HEK293 (cell line): ENCODE measurements around the gene DNAH5.

Experiments used
- CTCF ChIA-PET: fragments of 350-600 bp; formaldehyde crosslinking; extraction: SDS; loops from one replicate; lab custom pipeline; 2021; ENCODE audit warnings: antibody characterized with exemption; lab: Yijun Ruan, JAX
- POLR2A ChIA-PET: fragments of 300-600 bp; formaldehyde crosslinking; extraction: SDS; loops from one replicate; lab custom pipeline; 2020; ENCODE audit warnings: antibody characterized with exemption, inconsistent platforms; lab: Yijun Ruan, JAX
- H3K27ac ChIP-seq: fragments of 200-500 bp; sonication (Bioruptor generic); 2 replicates; pipeline ENCODE4 v1.5.1; 2014; ENCODE audit warnings: low read depth, low read length, control low read depth, inconsistent platforms; ENCODE audit errors: extremely low read depth
- H3K36me3 ChIP-seq, 2 experiments: fragments of 200-500 bp in 1 of 2; sonication (Bioruptor generic) in 1 of 2; 1 replicate in 1 of 2; 2 replicates in 1 of 2; pipeline ENCODE4 v1.5.1; 2014 to 2017; ENCODE audit warnings: inconsistent platforms in 2 of 2, low read length in 2 of 2; ENCODE audit not compliant: control insufficient read depth in 2 of 2, insufficient read depth in 1 of 2
- H3K4me1 ChIP-seq: fragments of 200-500 bp; sonication (Bioruptor generic); 2 replicates; pipeline ENCODE4 v1.5.1; 2014; ENCODE audit warnings: mild to moderate bottlenecking, low read length, inconsistent platforms; ENCODE audit not compliant: control insufficient read depth, insufficient read depth
- H3K4me3 ChIP-seq: 2 replicates; pipeline ENCODE4 v1.5.1; 2011; ENCODE audit warnings: low read depth, mild to moderate bottlenecking, control low read depth, low read length, moderate library complexity
- H3K9me3 ChIP-seq: fragments of 200-500 bp; sonication (Bioruptor generic); 2 replicates; pipeline ENCODE4 v1.5.1; 2014; ENCODE audit warnings: low read depth, low read length, inconsistent platforms; ENCODE audit not compliant: control insufficient read depth, insufficient read depth
- GLI4 ChIP-seq: fragments of 450-650 bp; formaldehyde crosslinking; IDR thresholded peaks from 2 replicates; pipeline ENCODE4 v1.5.1; 2016; ENCODE audit warnings: missing biosample characterization, missing genetic modification characterization
- GLIS2 ChIP-seq: fragments of 450-650 bp; formaldehyde crosslinking; IDR thresholded peaks from 2 replicates; pipeline ENCODE4 v1.5.1; 2016; ENCODE audit warnings: missing biosample characterization, missing genetic modification characterization
- HOXA7 ChIP-seq: sonication (generic); formaldehyde crosslinking; IDR thresholded peaks from 2 replicates; pipeline ENCODE4 v1.8.1; 2022; ENCODE audit warnings: missing genetic modification reagents, borderline replicate concordance
- KLF16 ChIP-seq: fragments of 450-650 bp; formaldehyde crosslinking; IDR thresholded peaks from 2 replicates; pipeline ENCODE4 v1.5.1; 2017; ENCODE audit warnings: missing biosample characterization, missing genetic modification characterization
- MZF1 ChIP-seq: fragments of 450-650 bp; formaldehyde crosslinking; IDR thresholded peaks from 2 replicates; pipeline ENCODE4 v1.5.1; 2017; ENCODE audit warnings: missing biosample characterization, missing genetic modification characterization, borderline replicate concordance
- PRDM4 ChIP-seq: fragments of 450-650 bp; formaldehyde crosslinking; IDR thresholded peaks from 2 replicates; pipeline ENCODE4 v1.5.1; 2017; ENCODE audit warnings: missing biosample characterization, missing genetic modification characterization
- TSHZ1 ChIP-seq: fragments of 450-650 bp; formaldehyde crosslinking; IDR thresholded peaks from 2 replicates; pipeline ENCODE4 v1.5.1; 2016; ENCODE audit warnings: missing biosample characterization, missing genetic modification characterization, borderline replicate concordance
- ZNF280C ChIP-seq: fragments of 450-650 bp; formaldehyde crosslinking; IDR thresholded peaks from 2 replicates; pipeline ENCODE4 v1.5.1; 2016; ENCODE audit warnings: missing biosample characterization, missing genetic modification characterization
- ZNF350 ChIP-seq: fragments of 450-650 bp; formaldehyde crosslinking; IDR thresholded peaks from 2 replicates; pipeline ENCODE4 v1.5.0; 2017; ENCODE audit warnings: missing biosample characterization, mild to moderate bottlenecking, missing genetic modification characterization
- ZNF423 ChIP-seq: fragments of 450-650 bp; formaldehyde crosslinking; IDR thresholded peaks from 2 replicates; pipeline ENCODE4 v1.5.1; 2016; ENCODE audit warnings: missing biosample characterization, missing genetic modification characterization
- ZNF510 ChIP-seq: fragments of 450-650 bp; formaldehyde crosslinking; IDR thresholded peaks from 2 replicates; pipeline ENCODE4 v1.5.1; 2018; ENCODE audit warnings: mild to moderate bottlenecking, missing genetic modification characterization, missing biosample characterization; ENCODE audit not compliant: insufficient replicate concordance
- ZNF549 ChIP-seq: fragments of 450-650 bp; IDR thresholded peaks from 2 replicates; pipeline ENCODE4 v1.5.1; 2018; ENCODE audit warnings: missing biosample characterization, missing genetic modification characterization, mild to moderate bottlenecking, inconsistent platforms, moderate library complexity
- ZNF555 ChIP-seq: fragments of 450-650 bp; formaldehyde crosslinking; conservative IDR thresholded peaks from 2 replicates; pipeline ENCODE4 v1.5.1; 2017; ENCODE audit warnings: missing biosample characterization, mild to moderate bottlenecking, missing genetic modification characterization, inconsistent platforms
- ZNF629 ChIP-seq: fragments of 450-650 bp; formaldehyde crosslinking; IDR thresholded peaks from 2 replicates; pipeline ENCODE4 v1.5.1; 2017; ENCODE audit warnings: missing biosample characterization, missing genetic modification characterization
- ZNF639 ChIP-seq: fragments of 450-650 bp; formaldehyde crosslinking; IDR thresholded peaks from 2 replicates; pipeline ENCODE4 v1.5.1; 2016; ENCODE audit warnings: missing biosample characterization, missing genetic modification characterization
- ZNF791 ChIP-seq: fragments of 450-650 bp; formaldehyde crosslinking; IDR thresholded peaks from 2 replicates; pipeline ENCODE4 v1.5.1; 2016; ENCODE audit warnings: missing biosample characterization, missing genetic modification characterization
- ZSCAN18 ChIP-seq: fragments of 450-650 bp; formaldehyde crosslinking; IDR thresholded peaks from 2 replicates; pipeline ENCODE4 v1.5.1; 2016; ENCODE audit warnings: missing biosample characterization, missing genetic modification characterization
- ZSCAN4 ChIP-seq: fragments of 450-650 bp; formaldehyde crosslinking; IDR thresholded peaks from 2 replicates; pipeline ENCODE4 v1.5.1; 2017; ENCODE audit warnings: missing biosample characterization, missing genetic modification characterization
- TF ChIP-seq, protein P1 (sequence below): fragments of 450-650 bp; formaldehyde crosslinking; IDR thresholded peaks from 2 replicates; pipeline ENCODE4 v1.5.1; 2016; ENCODE audit warnings: missing biosample characterization, missing genetic modification characterization
- TF ChIP-seq, protein P2 (sequence below): fragments of 450-650 bp; formaldehyde crosslinking; IDR thresholded peaks from 2 replicates; pipeline ENCODE4 v1.5.1; 2016; ENCODE audit warnings: missing biosample characterization, missing genetic modification characterization, low read depth

DNAH5 gene

GRCh38 chr5:13831351-13831750, 113.1 kb downstream of the DNAH5 start:
- CTCF ChIA-PET, result no interaction called here
- no peaks in the 10 kb centered on the region for H3K9me3 ChIP-seq

More at GRCh38 chr5:13831351-13831750, 113.1 kb downstream of the DNAH5 start:
- TF ChIP-seq ZNF791 (tag by site-specific recombination) (no peak), GLI4 (tag by site-specific recombination) (no peak), ZNF510 (tag by site-specific recombination) (no peak), ZNF549 (tag by site-specific recombination) (no peak), ZNF350 (tag by site-specific recombination) (no peak), ZNF639 (tag by site-specific recombination) (no peak), ZNF423 (no peak), ZSCAN18 (no peak), GLIS2 (tag by site-specific recombination) (no peak), KLF16 (tag by site-specific recombination) (no peak), TSHZ1 (tag by site-specific recombination) (no peak), ZNF629 (tag by site-specific recombination) (no peak), ZSCAN4 (no peak), MZF1 (tag by site-specific recombination) (no peak), ZNF280C (tag by site-specific recombination) (no peak), PRDM4 (tag by site-specific recombination) (no peak), HOXA7 (no peak), ZNF555 (tag by site-specific recombination) (no peak)
- TF ChIP-seq, protein P1, sequence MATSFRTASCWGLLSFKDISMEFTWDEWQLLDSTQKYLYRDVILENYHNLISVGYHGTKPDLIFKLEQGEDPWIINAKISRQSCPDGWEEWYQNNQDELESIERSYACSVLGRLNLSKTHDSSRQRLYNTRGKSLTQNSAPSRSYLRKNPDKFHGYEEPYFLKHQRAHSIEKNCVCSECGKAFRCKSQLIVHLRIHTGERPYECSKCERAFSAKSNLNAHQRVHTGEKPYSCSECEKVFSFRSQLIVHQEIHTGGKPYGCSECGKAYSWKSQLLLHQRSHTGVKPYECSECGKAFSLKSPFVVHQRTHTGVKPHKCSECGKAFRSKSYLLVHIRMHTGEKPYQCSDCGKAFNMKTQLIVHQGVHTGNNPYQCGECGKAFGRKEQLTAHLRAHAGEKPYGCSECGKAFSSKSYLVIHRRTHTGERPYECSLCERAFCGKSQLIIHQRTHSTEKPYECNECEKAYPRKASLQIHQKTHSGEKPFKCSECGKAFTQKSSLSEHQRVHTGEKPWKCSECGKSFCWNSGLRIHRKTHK (tag by site-specific recombination), result no peak
- TF ChIP-seq, protein P2, sequence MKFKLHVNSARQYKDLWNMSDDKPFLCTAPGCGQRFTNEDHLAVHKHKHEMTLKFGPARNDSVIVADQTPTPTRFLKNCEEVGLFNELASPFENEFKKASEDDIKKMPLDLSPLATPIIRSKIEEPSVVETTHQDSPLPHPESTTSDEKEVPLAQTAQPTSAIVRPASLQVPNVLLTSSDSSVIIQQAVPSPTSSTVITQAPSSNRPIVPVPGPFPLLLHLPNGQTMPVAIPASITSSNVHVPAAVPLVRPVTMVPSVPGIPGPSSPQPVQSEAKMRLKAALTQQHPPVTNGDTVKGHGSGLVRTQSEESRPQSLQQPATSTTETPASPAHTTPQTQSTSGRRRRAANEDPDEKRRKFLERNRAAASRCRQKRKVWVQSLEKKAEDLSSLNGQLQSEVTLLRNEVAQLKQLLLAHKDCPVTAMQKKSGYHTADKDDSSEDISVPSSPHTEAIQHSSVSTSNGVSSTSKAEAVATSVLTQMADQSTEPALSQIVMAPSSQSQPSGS (tag by site-specific recombination), result no peak
- POLR2A ChIA-PET, result no interaction called here
- H3K27ac ChIP-seq, result no peak overlapping the region
- H3K36me3 ChIP-seq, result no peaks in the 10 kb centered on the region
- H3K4me3 ChIP-seq, result no peak overlapping the region
- H3K4me1 ChIP-seq, result no peaks in the 10 kb centered on the region
